Ureter (tissue), 1 donor: ENCODE results near the gene TREML2. TPM values are rescaled to one million over a fixed set of nuclear protein-coding genes. Genes with fewer than 3 reads are reported as not detected.

ENCODE experiments used
- DNase-seq: peaks from one replicate; pipeline ENCODE4 v3.0.0-alpha.2; 2020; ENCODE audit warnings: low spot score
- total RNA-seq: library from RNA; stranded (reverse); gene quantifications from one replicate; pipeline ENCODE4 v1.2.4, GENCODE V29; 2023
- donor health status: DM: yes; HTN: yes; CAD: no.

The TREML2 gene
- total RNA-seq, 1 donor from 2014 or later: 0.16 TPM

GRCh38 chr6:41150671-41151070, 50.3 kb downstream of the TREML2 start:
- DNase-seq: no peak

GRCh38 chr6:41147917-41148316, 53.0 kb downstream of the TREML2 start:
- no peak for DNase-seq

Other genes starting within 250 kb of the TREML2 start
- 1.6 TPM for gene UNC5CL, start 161.9 kb downstream of the TREML2 start, total RNA-seq
- not detected for gene TSPO2, start 158.7 kb downstream of the TREML2 start, total RNA-seq
- gene APOBEC2, start 147.9 kb downstream of the TREML2 start, total RNA-seq: 0.57 TPM
- 24.1 TPM for gene OARD1, start 128.8 kb downstream of the TREML2 start, total RNA-seq
- gene NFYA, start 128.2 kb downstream of the TREML2 start, total RNA-seq: 33.2 TPM
- gene TREML1, start 46.8 kb downstream of the TREML2 start, total RNA-seq: 0.86 TPM
- gene TREM2, start 38.0 kb downstream of the TREML2 start, total RNA-seq: 9.4 TPM
- not detected for gene TREML4, start 27.2 kb upstream of the TREML2 start, total RNA-seq
- gene TREM1, start 85.5 kb upstream of the TREML2 start, total RNA-seq: 2.2 TPM
- not detected for gene NCR2, start 134.5 kb upstream of the TREML2 start, total RNA-seq